CD4-positive, alpha-beta T cell treated with Interferon gamma for 1 hour (primary cell): ENCODE measurements around the gene TMCO4.

ENCODE experiments used
- DNase-seq: peaks from one replicate; pipeline ENCODE4 v3.0.0-alpha.2; 2020

The TMCO4 gene

GRCh38 chr1:19774180-19774785 lies 25.4 kb downstream of the TMCO4 start:
- no peak for DNase-seq

- DNase-seq, result no peak
Measured at GRCh38 chr1:19773485-19773884, 26.2 kb downstream of the TMCO4 start.

- DNase-seq, result no peak
Measured at GRCh38 chr1:19772053-19772452, 27.7 kb downstream of the TMCO4 start.

GRCh38 chr1:19771350-19771749 lies 28.4 kb downstream of the TMCO4 start:
- no peak for DNase-seq

- DNase-seq, result no peak
Measured at GRCh38 chr1:19770436-19771190, 29.1 kb downstream of the TMCO4 start.

GRCh38 chr1:19769211-19769932 lies 30.3 kb downstream of the TMCO4 start:
- DNase-seq, result no peak

- DNase-seq, result no peak
Measured at GRCh38 chr1:19768353-19769210, 31.1 kb downstream of the TMCO4 start.

- DNase-seq, result no peak
Measured at GRCh38 chr1:19765623-19766022, 34.1 kb downstream of the TMCO4 start.

- DNase-seq, result no peak
Measured at GRCh38 chr1:19764848-19765247, 34.9 kb downstream of the TMCO4 start.

- peak; percentile 5 for DNase-seq
Measured at GRCh38 chr1:19762175-19762779, 37.4 kb downstream of the TMCO4 start.

- DNase-seq, result no peak
Measured at GRCh38 chr1:19759740-19760089, 40.0 kb downstream of the TMCO4 start.

- DNase-seq, result no peak
Measured at GRCh38 chr1:19758227-19758830, 41.4 kb downstream of the TMCO4 start.

- no peak for DNase-seq
Measured at GRCh38 chr1:19757641-19758040, 42.1 kb downstream of the TMCO4 start.

- no peak for DNase-seq
Measured at GRCh38 chr1:19756480-19756879, 43.2 kb downstream of the TMCO4 start.

GRCh38 chr1:19754482-19754881 lies 45.2 kb downstream of the TMCO4 start:
- no peak for DNase-seq

GRCh38 chr1:19752083-19752696 lies 47.5 kb downstream of the TMCO4 start:
- DNase-seq, result no peak

GRCh38 chr1:19750882-19751276 lies 48.8 kb downstream of the TMCO4 start:
- no peak for DNase-seq

- DNase-seq, result no peak
Measured at GRCh38 chr1:19750101-19750881, 49.4 kb downstream of the TMCO4 start.

- no peak for DNase-seq
Measured at GRCh38 chr1:19749685-19750084, 50.0 kb downstream of the TMCO4 start.

GRCh38 chr1:19747761-19748160 lies 52.0 kb downstream of the TMCO4 start:
- no peak for DNase-seq

GRCh38 chr1:19744886-19745285 lies 54.8 kb downstream of the TMCO4 start:
- no peak for DNase-seq
